ENCODE data around the gene ISM1.

The ISM1 gene

GRCh38 chr20:13256606-13257005, 35.5 kb downstream of the ISM1 start:
- DNase-seq (ENCODE audit: low read depth), result no peak

- no peak for DNase-seq (ENCODE audit: low read depth)
These were observed 38.8 kb downstream of the ISM1 start for GRCh38 chr20:13259921-13260320.

GRCh38 chr20:13260650-13261279, 39.7 kb downstream of the ISM1 start:
- no peak for DNase-seq (ENCODE audit: low read depth)

GRCh38 chr20:13261460-13262301, 40.6 kb downstream of the ISM1 start:
- no peak for DNase-seq (ENCODE audit: low read depth)

GRCh38 chr20:13262302-13262650, 41.2 kb downstream of the ISM1 start:
- no peak for DNase-seq (ENCODE audit: low read depth)

- DNase-seq (ENCODE audit: low read depth), result no peak
These were observed 41.7 kb downstream of the ISM1 start for GRCh38 chr20:13262671-13263360.

- DNase-seq (ENCODE audit: low read depth), result no peak
These were observed 42.4 kb downstream of the ISM1 start for GRCh38 chr20:13263451-13263850.

GRCh38 chr20:13264907-13265306, 43.8 kb downstream of the ISM1 start:
- no peak for DNase-seq (ENCODE audit: low read depth)

- no peak for DNase-seq (ENCODE audit: low read depth)
These were observed 44.9 kb downstream of the ISM1 start for GRCh38 chr20:13265941-13266340.

GRCh38 chr20:13267231-13267630, 46.2 kb downstream of the ISM1 start:
- DNase-seq (ENCODE audit: low read depth), result no peak

GRCh38 chr20:13268953-13269352, 47.9 kb downstream of the ISM1 start:
- no peak for DNase-seq (ENCODE audit: low read depth)

GRCh38 chr20:13270211-13270610, 49.1 kb downstream of the ISM1 start:
- no peak for DNase-seq (ENCODE audit: low read depth)

GRCh38 chr20:13271098-13271497, 50.0 kb downstream of the ISM1 start:
- DNase-seq (ENCODE audit: low read depth), result no peak

- no peak for DNase-seq (ENCODE audit: low read depth)
These were observed 51.2 kb downstream of the ISM1 start for GRCh38 chr20:13271977-13272975.

- DNase-seq (ENCODE audit: low read depth), result no peak
These were observed 53.3 kb downstream of the ISM1 start for GRCh38 chr20:13274275-13274861.

- no peak for DNase-seq (ENCODE audit: low read depth)
These were observed 56.0 kb downstream of the ISM1 start for GRCh38 chr20:13276945-13277541.

- peak; percentile 21 for DNase-seq (ENCODE audit: low read depth)
These were observed 56.7 kb downstream of the ISM1 start for GRCh38 chr20:13277663-13278295.

GRCh38 chr20:13278812-13279570, 57.9 kb downstream of the ISM1 start:
- DNase-seq (ENCODE audit: low read depth), result no peak

- DNase-seq (ENCODE audit: low read depth), result no peak
These were observed 59.7 kb downstream of the ISM1 start for GRCh38 chr20:13280609-13281324.

Data from GM04503 (cell line).